SK-N-SH treated with all-trans-retinoic acid at 6 μM for 48 hours (cell line): ENCODE results near the gene NCK2.

Experiments used
- ATAC-seq: fragments of 200-7000 bp; cut with Tn5 transposase; 3 replicates; pipeline ENCODE4 v1.9.1; 2020; ENCODE audit warnings: mild to moderate bottlenecking, moderate library complexity
- ARNTL ChIP-seq: fragments of 450-650 bp; formaldehyde crosslinking; IDR thresholded peaks from 2 replicates; pipeline ENCODE4 v1.5.0; 2020; ENCODE audit warnings: low read depth, mild to moderate bottlenecking, moderate library complexity, borderline replicate concordance
- BACH2 ChIP-seq: fragments of 250-450 bp; sonication (Bioruptor Pico); IDR thresholded peaks from 2 replicates; pipeline ENCODE4 v1.9.0; 2021; ENCODE audit warnings: mild to moderate bottlenecking, borderline replicate concordance
- ESRRG ChIP-seq: fragments of 250-450 bp; sonication (Bioruptor Pico); IDR thresholded peaks from 2 replicates; pipeline ENCODE4 v1.6.1; 2021; ENCODE audit warnings: mild to moderate bottlenecking
- GLIS3 ChIP-seq: fragments of 250-450 bp; sonication (Bioruptor Pico); IDR thresholded peaks from 2 replicates; pipeline ENCODE4 v1.5.0; 2020; ENCODE audit warnings: mild to moderate bottlenecking, moderate library complexity
- ISL1 ChIP-seq: fragments of 250-450 bp; sonication (Bioruptor Pico); IDR thresholded peaks from 2 replicates; pipeline ENCODE4 v2.1.2; 2022; ENCODE audit warnings: mild to moderate bottlenecking, moderate library complexity
- OSR1 ChIP-seq: fragments of 250-450 bp; sonication (Bioruptor Pico); IDR thresholded peaks from 2 replicates; pipeline ENCODE4 v1.8.0; 2022; ENCODE audit warnings: moderate library complexity, mild to moderate bottlenecking, inconsistent platforms
- PPARA ChIP-seq: fragments of 250-450 bp; sonication (Bioruptor Pico); IDR thresholded peaks from 2 replicates; pipeline ENCODE4 v1.5.0; 2020; ENCODE audit warnings: mild to moderate bottlenecking, borderline replicate concordance
- RARB ChIP-seq: fragments of 250-450 bp; sonication (Bioruptor Pico); IDR thresholded peaks from 2 replicates; pipeline ENCODE4 v1.8.0; 2021; ENCODE audit warnings: mild to moderate bottlenecking, moderate library complexity
- SNAI2 ChIP-seq: fragments of 250-450 bp; sonication (Bioruptor Pico); IDR thresholded peaks from 2 replicates; pipeline ENCODE4 v1.5.0; 2020; ENCODE audit warnings: mild to moderate bottlenecking, moderate library complexity
- TCF4 ChIP-seq: fragments of 250-450 bp; sonication (Bioruptor Pico); IDR thresholded peaks from 2 replicates; pipeline ENCODE4 v1.8.0; 2021; ENCODE audit warnings: mild to moderate bottlenecking, moderate library complexity, borderline replicate concordance
- TOX ChIP-seq: fragments of 250-450 bp; sonication (Bioruptor Pico); IDR thresholded peaks from 2 replicates; pipeline ENCODE4 v1.8.0; 2021; ENCODE audit warnings: mild to moderate bottlenecking, moderate library complexity, borderline replicate concordance
- ZC3H10 ChIP-seq: fragments of 250-450 bp; sonication (Bioruptor Pico); IDR thresholded peaks from 2 replicates; pipeline ENCODE4 v1.5.1; 2021; ENCODE audit warnings: mild to moderate bottlenecking, moderate library complexity
- ZFP3 ChIP-seq: fragments of 250-450 bp; sonication (Bioruptor Pico); IDR thresholded peaks from 2 replicates; pipeline ENCODE4 v1.5.0; 2020; ENCODE audit warnings: mild to moderate bottlenecking, moderate library complexity
- ZFP30 ChIP-seq: fragments of 450-650 bp; formaldehyde crosslinking; IDR thresholded peaks from 2 replicates; pipeline ENCODE4 v1.5.0; 2022; ENCODE audit warnings: mild to moderate bottlenecking, moderate library complexity
- ZNF565 ChIP-seq: fragments of 450-650 bp; formaldehyde crosslinking; conservative IDR thresholded peaks from 2 replicates; pipeline ENCODE4 v1.5.0; 2020; ENCODE audit warnings: low read depth, mild to moderate bottlenecking, moderate library complexity
- ZNF70 ChIP-seq: fragments of 450-650 bp; formaldehyde crosslinking; IDR thresholded peaks from 2 replicates; pipeline ENCODE4 v1.5.0; 2020; ENCODE audit warnings: mild to moderate bottlenecking, moderate library complexity
- ZNF8 ChIP-seq: fragments of 450-650 bp; formaldehyde crosslinking; IDR thresholded peaks from 2 replicates; pipeline ENCODE4 v1.5.0; 2020; ENCODE audit warnings: mild to moderate bottlenecking, moderate library complexity
- TF ChIP-seq, protein P1 (sequence below): fragments of 250-450 bp; sonication (Bioruptor Pico); IDR thresholded peaks from 2 replicates; pipeline ENCODE4 v1.5.0; 2020; ENCODE audit warnings: mild to moderate bottlenecking, moderate library complexity
- TF ChIP-seq, protein P2 (sequence below): fragments of 250-450 bp; sonication (Bioruptor Pico); IDR thresholded peaks from 2 replicates; pipeline ENCODE4 v1.8.0; 2020; ENCODE audit warnings: mild to moderate bottlenecking, moderate library complexity, borderline replicate concordance
- TF ChIP-seq, protein P3 (sequence below): fragments of 250-450 bp; sonication (Bioruptor Pico); IDR thresholded peaks from 2 replicates; pipeline ENCODE4 v1.5.1; 2020; ENCODE audit warnings: low read depth, mild to moderate bottlenecking, moderate library complexity
- TF ChIP-seq, protein P4 (sequence below): fragments of 250-450 bp; sonication (Bioruptor Pico); IDR thresholded peaks from 2 replicates; pipeline ENCODE4 v1.8.0; 2021; ENCODE audit warnings: low read depth, mild to moderate bottlenecking, moderate library complexity, borderline replicate concordance

NCK2 gene

DNA sequence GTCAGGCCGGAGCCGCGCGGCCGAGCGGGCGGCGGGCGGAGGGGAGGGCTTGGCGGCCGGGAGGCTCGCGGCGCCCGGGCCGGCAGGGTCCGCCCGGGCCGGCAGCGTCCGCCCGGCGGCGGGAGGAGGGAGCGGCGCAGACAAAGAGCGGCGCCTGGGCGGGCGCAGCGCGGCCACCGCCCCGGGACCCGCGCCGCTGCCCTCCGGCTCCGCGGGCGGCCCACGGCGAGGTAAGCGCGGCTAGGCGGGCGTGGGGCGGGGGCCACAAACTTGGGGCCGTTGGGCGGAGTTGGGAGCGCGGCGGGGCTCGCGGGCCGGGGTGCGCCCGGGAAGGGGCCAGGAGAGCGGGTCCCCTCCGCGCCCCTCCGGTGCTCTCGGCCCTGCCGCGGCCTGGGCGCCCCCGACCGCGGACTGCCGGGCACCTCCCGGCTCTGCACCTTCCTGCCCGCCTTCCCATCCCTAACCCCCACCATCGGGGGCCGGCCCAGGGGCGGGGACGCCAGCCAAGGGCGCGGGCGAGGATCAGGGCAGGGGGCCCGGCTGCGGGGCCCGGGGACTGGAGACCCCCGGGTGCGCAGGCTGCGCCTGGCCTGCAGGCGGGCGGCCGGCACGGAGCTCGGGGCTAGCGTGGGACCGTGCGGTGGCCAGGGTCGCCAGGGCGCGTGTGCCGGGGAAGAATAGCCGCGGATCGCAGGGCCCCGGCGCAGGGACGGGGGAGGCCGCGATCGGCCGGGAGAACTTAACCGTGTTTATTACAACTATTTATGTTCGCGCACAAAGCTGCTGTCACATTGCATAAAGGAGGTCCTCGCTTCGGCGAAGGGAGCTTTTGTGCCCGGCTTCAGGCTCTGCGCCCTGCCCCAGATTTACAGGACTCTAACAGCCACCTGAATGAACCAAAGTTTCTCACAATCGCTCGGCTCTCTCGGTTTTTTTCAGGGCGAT lies at the start of gene NCK2:
NCK2 (plus strand) TSS at position 4 of the 945 bp plus-strand sequence. CDS start 110,152 bp downstream, outside the sequence.
- peak; percentile 65 for ATAC-seq
- TF ChIP-seq BACH2 (no peak), SNAI2 (CRISPR knock-in tag) (no peak)
- TF ChIP-seq, protein P1, sequence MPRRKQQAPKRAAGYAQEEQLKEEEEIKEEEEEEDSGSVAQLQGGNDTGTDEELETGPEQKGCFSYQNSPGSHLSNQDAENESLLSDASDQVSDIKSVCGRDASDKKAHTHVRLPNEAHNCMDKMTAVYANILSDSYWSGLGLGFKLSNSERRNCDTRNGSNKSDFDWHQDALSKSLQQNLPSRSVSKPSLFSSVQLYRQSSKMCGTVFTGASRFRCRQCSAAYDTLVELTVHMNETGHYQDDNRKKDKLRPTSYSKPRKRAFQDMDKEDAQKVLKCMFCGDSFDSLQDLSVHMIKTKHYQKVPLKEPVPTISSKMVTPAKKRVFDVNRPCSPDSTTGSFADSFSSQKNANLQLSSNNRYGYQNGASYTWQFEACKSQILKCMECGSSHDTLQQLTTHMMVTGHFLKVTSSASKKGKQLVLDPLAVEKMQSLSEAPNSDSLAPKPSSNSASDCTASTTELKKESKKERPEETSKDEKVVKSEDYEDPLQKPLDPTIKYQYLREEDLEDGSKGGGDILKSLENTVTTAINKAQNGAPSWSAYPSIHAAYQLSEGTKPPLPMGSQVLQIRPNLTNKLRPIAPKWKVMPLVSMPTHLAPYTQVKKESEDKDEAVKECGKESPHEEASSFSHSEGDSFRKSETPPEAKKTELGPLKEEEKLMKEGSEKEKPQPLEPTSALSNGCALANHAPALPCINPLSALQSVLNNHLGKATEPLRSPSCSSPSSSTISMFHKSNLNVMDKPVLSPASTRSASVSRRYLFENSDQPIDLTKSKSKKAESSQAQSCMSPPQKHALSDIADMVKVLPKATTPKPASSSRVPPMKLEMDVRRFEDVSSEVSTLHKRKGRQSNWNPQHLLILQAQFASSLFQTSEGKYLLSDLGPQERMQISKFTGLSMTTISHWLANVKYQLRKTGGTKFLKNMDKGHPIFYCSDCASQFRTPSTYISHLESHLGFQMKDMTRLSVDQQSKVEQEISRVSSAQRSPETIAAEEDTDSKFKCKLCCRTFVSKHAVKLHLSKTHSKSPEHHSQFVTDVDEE (CRISPR knock-in tag): no peak

DNA sequence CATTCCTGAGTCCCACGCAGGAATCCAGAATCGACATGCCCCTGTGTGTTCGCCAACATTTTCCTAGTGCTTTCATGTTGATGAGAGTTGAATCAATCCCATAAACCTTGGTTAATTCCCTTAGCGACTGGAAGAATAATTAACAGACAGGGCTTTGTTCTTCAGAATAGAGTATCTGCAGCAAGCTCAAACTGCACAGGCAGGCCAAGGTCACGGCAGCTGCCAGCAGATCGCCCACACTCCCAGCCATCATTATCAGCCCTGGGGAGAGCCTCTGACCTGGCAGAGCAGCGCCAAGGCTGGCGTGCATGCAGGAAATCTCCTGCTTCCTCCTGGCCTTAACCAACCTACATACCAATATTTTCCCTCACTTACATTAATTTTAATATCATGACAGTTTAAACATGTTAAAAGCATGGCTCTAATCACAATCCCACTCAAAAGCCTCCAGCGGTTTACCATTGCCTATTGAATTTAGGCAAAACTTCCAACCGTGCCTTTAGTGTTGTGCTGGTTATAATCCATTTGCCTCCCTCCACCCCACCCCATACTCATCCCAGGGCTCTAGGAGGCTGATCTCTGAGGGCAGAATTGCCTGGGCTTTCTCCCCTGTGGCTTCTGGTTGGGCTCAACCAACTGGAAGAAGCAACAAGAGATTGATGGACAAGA lies 46.8 kb upstream of the NCK2 start:
- TF ChIP-seq, protein P2, sequence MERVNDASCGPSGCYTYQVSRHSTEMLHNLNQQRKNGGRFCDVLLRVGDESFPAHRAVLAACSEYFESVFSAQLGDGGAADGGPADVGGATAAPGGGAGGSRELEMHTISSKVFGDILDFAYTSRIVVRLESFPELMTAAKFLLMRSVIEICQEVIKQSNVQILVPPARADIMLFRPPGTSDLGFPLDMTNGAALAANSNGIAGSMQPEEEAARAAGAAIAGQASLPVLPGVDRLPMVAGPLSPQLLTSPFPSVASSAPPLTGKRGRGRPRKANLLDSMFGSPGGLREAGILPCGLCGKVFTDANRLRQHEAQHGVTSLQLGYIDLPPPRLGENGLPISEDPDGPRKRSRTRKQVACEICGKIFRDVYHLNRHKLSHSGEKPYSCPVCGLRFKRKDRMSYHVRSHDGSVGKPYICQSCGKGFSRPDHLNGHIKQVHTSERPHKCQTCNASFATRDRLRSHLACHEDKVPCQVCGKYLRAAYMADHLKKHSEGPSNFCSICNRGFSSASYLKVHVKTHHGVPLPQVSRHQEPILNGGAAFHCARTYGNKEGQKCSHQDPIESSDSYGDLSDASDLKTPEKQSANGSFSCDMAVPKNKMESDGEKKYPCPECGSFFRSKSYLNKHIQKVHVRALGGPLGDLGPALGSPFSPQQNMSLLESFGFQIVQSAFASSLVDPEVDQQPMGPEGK (CRISPR knock-in tag): no peak
- TF ChIP-seq TCF4 (CRISPR knock-in tag) (no peak), ZFP3 (CRISPR knock-in tag) (no peak), ZNF8 (CRISPR knock-in tag) (no peak), PPARA (CRISPR knock-in tag) (no peak), ESRRG (no peak), BACH2 (no peak), ISL1 (CRISPR knock-in tag) (no peak), TOX (CRISPR knock-in tag) (no peak), GLIS3 (CRISPR knock-in tag) (no peak), ZC3H10 (no peak), ZNF565 (no peak), ZFP30 (no peak), ARNTL (CRISPR knock-in tag) (no peak), ZNF70 (CRISPR knock-in tag) (no peak), RARB (CRISPR knock-in tag) (no peak), OSR1 (CRISPR knock-in tag) (no peak)
- TF ChIP-seq, protein P3, sequence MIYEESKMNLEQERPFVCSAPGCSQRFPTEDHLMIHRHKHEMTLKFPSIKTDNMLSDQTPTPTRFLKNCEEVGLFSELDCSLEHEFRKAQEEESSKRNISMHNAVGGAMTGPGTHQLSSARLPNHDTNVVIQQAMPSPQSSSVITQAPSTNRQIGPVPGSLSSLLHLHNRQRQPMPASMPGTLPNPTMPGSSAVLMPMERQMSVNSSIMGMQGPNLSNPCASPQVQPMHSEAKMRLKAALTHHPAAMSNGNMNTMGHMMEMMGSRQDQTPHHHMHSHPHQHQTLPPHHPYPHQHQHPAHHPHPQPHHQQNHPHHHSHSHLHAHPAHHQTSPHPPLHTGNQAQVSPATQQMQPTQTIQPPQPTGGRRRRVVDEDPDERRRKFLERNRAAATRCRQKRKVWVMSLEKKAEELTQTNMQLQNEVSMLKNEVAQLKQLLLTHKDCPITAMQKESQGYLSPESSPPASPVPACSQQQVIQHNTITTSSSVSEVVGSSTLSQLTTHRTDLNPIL (CRISPR knock-in tag): no peak
- TF ChIP-seq, protein P1 (CRISPR knock-in tag): no peak
- TF ChIP-seq, protein P4, sequence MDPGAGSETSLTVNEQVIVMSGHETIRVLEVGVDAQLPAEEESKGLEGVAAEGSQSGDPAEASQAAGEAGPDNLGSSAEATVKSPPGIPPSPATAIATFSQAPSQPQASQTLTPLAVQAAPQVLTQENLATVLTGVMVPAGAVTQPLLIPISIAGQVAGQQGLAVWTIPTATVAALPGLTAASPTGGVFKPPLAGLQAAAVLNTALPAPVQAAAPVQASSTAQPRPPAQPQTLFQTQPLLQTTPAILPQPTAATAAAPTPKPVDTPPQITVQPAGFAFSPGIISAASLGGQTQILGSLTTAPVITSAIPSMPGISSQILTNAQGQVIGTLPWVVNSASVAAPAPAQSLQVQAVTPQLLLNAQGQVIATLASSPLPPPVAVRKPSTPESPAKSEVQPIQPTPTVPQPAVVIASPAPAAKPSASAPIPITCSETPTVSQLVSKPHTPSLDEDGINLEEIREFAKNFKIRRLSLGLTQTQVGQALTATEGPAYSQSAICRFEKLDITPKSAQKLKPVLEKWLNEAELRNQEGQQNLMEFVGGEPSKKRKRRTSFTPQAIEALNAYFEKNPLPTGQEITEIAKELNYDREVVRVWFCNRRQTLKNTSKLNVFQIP (CRISPR knock-in tag): no peak
- no peak for ATAC-seq
